HG03025 (cell line): ENCODE data around the gene DNAH14.
"Not testable (repeated sequence)": the region's sequence is repeated elsewhere in the genome, so short reads cannot be mapped to it uniquely, and the experiment has no call there.

ENCODE experiments used
- ATAC-seq: cut with Tn5 transposase; IDR thresholded peaks from one replicate; pipeline ENCODE4 v1.9.1; 2021; ENCODE audit warnings: mild to moderate bottlenecking, moderate library complexity; ENCODE audit not compliant: unreplicated experiment, low FRiP score

The DNAH14 gene

DNA sequence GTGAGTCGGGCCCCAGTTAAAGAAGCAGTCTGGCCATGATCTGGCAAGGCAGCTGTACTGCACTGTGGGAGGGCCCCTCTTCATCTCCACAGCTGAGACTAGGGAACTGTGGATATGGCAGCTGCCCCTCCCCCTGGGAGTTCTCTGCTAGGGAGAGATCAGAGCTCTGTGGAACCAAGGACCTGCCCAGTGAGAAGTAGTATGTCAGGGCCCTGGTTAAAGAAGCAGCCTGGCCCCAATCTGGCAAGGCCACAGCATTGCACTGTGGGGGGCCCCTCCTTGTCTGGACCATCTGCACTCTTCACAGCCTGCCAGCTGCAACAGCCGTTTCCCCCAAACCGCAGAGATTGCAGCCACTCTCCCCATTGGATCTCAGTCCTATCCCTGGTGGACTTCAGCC is 208.5 kb downstream of the DNAH14 start:
- ATAC-seq = no peak

GRCh38 chr1:225143001-225143400 is 213.5 kb downstream of the DNAH14 start:
- ATAC-seq = no peak

GRCh38 chr1:225146478-225146877 is 217.0 kb downstream of the DNAH14 start:
- no peak for ATAC-seq

DNA sequence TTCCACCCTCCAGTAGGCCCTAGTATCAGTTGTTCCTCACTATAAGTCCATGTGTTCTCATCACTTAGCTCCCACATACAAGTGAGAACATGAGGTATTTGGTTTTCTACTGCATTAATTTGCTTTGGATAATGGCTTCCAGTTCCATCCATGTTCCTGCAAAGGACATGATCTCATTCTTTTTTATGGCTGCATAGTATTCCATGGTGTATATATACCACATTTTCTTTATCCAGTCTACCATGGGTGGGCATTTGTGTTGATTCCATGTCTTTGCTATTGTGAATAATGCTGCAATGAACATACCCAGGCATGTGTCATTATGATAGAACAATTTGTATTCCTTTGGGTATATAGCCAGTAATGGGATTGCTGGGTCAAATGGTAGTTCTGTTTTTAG is 218.3 kb downstream of the DNAH14 start:
- ATAC-seq = not testable (repeated sequence)

- ATAC-seq = no peak
These were observed 222.6 kb downstream of the DNAH14 start for GRCh38 chr1:225152061-225152460.

- no peak for ATAC-seq
These were observed 226.1 kb downstream of the DNAH14 start for GRCh38 chr1:225155555-225155954.

- no peak for ATAC-seq
These were observed 226.8 kb downstream of the DNAH14 start for GRCh38 chr1:225156254-225156653.

- ATAC-seq = no peak
These were observed 228.8 kb downstream of the DNAH14 start for GRCh38 chr1:225158291-225158690.

DNA sequence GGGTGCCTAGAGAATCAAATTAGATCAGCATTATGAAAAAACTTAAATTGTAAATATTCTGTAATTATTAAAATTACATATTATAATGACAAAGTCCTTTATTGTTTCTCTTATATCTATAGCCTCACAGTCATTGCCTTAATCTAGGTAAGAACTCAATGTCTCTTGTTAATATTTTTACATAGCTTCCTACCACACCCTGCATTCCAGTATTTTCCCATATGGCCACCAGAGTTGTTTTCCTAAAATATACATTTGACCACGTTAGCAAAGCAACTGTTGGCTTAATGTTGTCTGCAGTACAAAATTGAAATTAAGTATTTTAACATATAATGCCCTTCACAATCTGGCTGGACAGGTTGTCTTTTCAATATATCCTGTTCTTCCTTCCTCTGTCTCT is 230.3 kb downstream of the DNAH14 start:
- ATAC-seq = no peak

- ATAC-seq = not testable (repeated sequence)
These were observed 247.9 kb downstream of the DNAH14 start for GRCh38 chr1:225177409-225177808.

GRCh38 chr1:225179686-225180085 is 250.2 kb downstream of the DNAH14 start:
- ATAC-seq = no peak

DNA sequence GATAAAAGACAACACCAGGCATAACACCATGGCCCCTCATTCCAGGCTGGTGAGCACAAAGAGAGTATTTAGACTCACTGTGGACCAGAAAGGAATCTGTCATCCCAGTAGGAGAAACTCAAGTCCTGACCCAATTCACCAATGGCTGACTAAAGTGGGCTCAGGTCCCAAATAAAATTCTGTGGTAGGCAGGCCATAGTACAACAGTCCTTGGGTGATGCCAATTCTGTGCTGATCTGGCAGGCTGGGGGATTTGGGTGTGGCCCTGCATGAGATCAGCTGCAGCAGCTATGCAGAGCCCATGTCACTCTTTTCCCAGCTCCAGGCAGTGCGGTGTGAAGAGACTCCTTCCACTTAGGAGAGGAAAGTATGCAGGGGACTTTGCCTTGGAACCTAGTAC is 253.2 kb downstream of the DNAH14 start:
- no peak for ATAC-seq

DNA sequence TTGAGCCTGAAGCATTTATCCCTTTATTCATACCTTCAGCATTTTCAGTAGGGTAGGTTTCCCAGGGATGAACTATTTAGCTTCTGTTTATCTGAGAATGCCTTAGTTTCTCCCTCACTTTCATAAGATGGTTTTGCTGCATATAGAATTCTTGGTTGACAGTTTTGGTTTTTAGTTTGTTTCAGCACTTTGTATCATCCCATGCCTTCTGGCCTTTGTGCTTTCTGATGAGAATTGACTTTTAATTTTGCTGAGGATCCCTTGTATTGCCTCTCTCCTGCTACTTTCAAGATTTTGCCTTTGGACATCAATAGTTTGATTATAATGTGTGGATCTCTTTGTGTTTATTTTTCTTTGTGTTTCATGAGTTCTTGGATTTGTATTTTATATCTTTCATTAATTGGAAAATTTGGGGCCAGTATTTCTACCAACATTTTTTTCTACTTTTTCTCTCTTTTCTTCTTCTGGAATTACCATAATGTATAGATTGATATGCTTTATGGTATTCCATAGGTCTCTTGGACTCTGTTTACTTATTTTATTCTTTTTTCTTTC is 261.8 kb downstream of the DNAH14 start:
- no peak for ATAC-seq

DNA sequence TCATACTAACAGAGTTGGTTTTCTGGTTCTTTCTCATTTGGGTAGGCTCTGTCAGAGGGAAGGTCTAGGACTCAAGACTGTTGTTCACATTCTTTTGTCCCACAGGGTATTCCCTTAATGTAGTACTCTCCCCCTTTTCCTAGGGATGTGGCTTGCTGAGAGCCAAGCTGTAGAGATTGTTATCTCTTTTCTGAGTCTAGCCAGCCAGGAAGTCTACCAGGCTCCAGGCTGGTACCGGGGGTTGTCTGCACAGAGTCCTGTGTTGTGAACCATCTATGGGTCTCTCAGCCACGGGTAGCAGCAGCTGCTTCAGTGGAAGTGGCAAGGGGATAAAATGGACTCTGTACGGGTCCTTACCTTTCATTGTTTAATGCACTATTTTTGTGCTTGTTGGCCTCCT is 272.0 kb downstream of the DNAH14 start:
- ATAC-seq = no peak

DNA sequence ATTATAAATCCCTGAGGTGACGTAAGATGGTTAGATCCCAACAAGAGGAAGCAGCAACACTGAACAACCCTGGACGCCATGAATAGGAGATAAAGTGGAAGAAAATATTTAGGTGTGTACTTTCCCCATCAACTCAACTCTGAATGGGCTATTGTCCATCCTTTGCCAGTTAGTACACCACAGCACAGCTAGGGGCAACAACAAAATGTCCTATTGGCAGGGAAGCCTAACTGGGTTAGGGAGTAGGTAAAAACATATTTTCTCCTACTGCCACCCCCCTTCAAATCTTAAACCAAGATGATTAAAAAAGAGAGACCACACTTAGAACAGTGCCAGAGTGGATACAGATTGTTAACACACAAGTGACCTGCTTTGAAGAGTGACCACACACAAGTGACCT is 278.3 kb downstream of the DNAH14 start:
- ATAC-seq = no peak

DNA sequence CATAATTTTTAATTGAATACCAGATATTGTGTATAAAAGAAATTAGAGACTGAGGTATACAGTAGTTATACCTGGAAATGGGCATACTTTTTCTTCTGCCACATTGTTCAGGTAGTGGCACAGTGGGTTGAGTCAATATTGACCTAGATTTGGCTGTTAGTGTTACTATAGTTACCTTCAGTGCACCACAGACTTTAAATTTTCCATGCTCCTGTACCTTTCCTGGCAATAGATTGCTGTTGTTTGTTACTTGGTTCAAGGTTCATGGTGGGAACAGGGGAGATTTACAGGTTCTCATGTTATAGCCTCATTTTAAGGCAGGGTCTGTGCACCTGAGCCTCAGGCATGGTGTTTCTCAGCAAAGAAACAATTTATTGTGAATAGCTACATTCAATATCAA is 279.7 kb downstream of the DNAH14 start:
- no peak for ATAC-seq

- not testable (repeated sequence) for ATAC-seq
These were observed 280.7 kb downstream of the DNAH14 start for GRCh38 chr1:225210180-225210579.

DNA sequence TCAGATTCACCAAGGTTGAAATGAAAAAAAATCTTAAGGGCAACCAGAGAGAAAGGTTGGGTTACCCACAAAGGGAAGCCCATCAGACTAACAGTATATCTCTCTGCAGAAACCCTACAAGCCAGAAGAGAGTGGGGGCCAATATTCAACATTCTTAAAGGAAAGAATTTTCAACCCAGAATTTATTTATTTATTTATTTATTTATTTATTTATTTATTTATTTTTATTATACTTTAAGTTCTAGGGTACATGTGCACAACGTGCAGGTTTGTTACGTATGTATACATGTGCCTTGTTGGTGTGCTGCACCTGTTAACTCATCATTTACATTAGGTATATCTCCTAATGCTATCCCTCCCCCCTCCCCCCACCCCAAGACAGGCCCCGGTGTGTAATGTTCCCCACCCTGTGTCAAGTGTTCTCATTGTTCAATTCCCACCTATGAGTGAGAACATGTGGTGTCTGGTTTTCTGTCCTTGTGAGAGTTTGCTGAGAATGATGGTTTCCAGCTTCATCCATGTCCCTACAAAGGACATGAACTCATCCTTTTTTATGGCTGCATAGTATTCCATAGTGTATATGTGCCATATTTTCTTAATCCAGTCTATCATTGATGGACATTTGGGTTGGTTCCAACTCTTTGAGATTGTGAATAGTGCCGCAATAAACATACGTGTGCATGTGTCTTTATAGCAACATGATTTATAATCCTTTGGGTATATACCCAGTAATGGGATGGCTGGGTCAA is 282.4 kb downstream of the DNAH14 start:
- ATAC-seq = not testable (repeated sequence)

DNA sequence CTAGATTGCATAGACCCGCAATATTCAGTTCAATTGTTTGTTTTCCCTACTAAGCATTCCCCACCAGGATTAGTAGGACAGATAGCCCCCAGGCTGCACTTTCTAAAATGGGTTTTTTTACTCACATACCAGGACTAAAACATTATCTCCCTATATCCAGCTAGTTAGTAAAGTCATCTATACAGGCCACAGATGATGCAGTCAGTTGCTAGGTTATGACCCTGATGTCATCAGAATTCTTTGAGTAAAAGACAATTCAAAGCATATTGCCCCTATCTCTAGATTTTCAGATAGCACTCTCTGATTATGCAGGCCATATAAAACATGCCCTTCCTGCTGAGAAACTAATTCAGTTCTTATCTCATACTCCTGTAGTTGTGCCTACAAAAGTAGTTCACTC is 294.8 kb downstream of the DNAH14 start:
- ATAC-seq = no peak

DNA sequence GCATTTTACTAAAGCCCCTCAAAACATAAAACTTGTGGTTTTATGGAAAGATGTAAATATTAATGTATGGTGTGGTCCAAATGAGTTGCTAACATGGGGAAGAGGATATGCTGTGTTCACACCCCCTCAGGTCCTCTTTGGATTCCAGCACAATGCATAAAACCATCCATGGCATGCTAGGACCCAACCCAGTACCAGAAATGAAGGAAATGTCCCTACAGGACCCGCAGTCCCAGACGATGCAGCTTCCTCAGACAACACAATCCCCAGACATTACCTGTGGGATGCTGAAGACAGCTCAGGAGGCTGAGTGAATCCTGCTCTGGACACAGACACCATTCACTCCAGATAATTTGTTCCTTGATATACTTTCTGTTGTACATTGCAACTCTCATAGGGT is 296.2 kb downstream of the DNAH14 start:
- no peak for ATAC-seq

DNA sequence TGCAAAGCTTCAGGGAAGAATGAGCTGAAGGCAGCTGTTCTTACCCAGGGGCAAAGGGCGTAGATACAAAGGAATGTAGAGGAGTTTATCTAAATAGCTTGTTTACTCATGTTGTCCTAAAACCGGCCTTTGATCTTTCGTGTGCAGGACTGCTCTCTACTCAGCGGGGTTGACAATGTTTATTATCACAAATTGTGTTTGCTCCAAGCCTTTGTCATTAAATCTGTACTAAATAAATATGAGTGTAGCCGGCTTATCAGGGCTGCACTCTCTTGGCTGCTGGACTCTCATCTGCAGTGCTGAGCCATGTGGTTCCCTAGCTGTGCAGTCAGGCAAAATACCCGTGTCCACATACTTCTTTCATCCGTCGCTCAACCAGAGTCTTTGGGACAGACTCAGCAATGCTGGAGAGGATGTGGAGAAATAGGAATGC is 299.4 kb downstream of the DNAH14 start:
- ATAC-seq = no peak

- ATAC-seq = not testable (repeated sequence)
These were observed 300.0 kb downstream of the DNAH14 start for GRCh38 chr1:225229429-225229828.
